OCI-LY7 (cell line): ENCODE data around the gene IRF7. TPM values are rescaled to one million over a fixed set of nuclear protein-coding genes. Genes with fewer than 3 reads are reported as not detected.
A peak's percentile ranks its signal among the peaks of the same experiment; 100 is the strongest.

Experiments
- BruUV-seq: library from RNA; stranded (reverse); fragments of 400-500 nt; replicated peaks from 2 replicates; lab custom pipeline; 2021; lab: Mats Ljungman, UMichigan
- CTCF ChIA-PET: fragments of 300-600 bp; sonication (Branson Sonifier 250); formaldehyde crosslinking; loops from one replicate; lab custom pipeline; 2022; ENCODE audit warnings: antibody characterized with exemption; ENCODE audit not compliant: unreplicated experiment; lab: Charles Lee
- POLR2A ChIA-PET: fragments of 300-600 bp; sonication (Branson Sonifier 250); formaldehyde crosslinking; loops from one replicate; lab custom pipeline; 2022; ENCODE audit warnings: antibody characterized with exemption; lab: Charles Lee
- DNase-seq: peaks from one replicate; pipeline ENCODE4 v3.0.0-alpha.2; 2015; ENCODE audit warnings: low spot score
- H2AFZ ChIP-seq: fragments of 200-600 bp; sonication (generic), shearing (Covaris generic); 2 replicates; pipeline ENCODE4 v1.6.1; 2014; ENCODE audit warnings: mild to moderate bottlenecking, antibody characterized with exemption, low read length, moderate library complexity
- H3K27ac ChIP-seq: fragments of 200-600 bp; sonication (generic); 2 replicates; pipeline ENCODE4 v1.5.1; 2014; ENCODE audit warnings: mixed run types, low read depth, mild to moderate bottlenecking, moderate library complexity, low read length, inconsistent platforms; ENCODE audit not compliant: poor library complexity, severe bottlenecking
- H3K36me3 ChIP-seq: fragments of 200-600 bp; sonication (generic); 2 replicates; pipeline ENCODE4 v1.6.1; 2014; ENCODE audit warnings: mild to moderate bottlenecking, antibody characterized with exemption, low read length, moderate library complexity, mixed read lengths; ENCODE audit not compliant: insufficient read depth
- H3K4me1 ChIP-seq: fragments of 200-600 bp; sonication (generic); 2 replicates; pipeline ENCODE4 v1.5.1; 2014; ENCODE audit warnings: mild to moderate bottlenecking, low read length; ENCODE audit not compliant: insufficient read depth, poor library complexity, severe bottlenecking
- H3K4me2 ChIP-seq: fragments of 200-600 bp; sonication (generic); 2 replicates; pipeline ENCODE4 v1.6.1; 2014; ENCODE audit warnings: mild to moderate bottlenecking, low read length
- H3K4me3 ChIP-seq: fragments of 200-600 bp; sonication (generic); 2 replicates; pipeline ENCODE4 v1.5.1; 2014; ENCODE audit warnings: mild to moderate bottlenecking, low read depth, low read length; ENCODE audit not compliant: poor library complexity, severe bottlenecking
- H3K79me2 ChIP-seq: fragments of 200-600 bp; sonication (generic); 2 replicates; pipeline ENCODE4 v1.6.1; 2016; ENCODE audit warnings: low read depth, mild to moderate bottlenecking, low read length, moderate library complexity, mixed read lengths; ENCODE audit not compliant: insufficient read depth
- H3K9me2 ChIP-seq: fragments of 200-600 bp; sonication (generic); 2 replicates; pipeline ENCODE4 v1.6.1; 2016; ENCODE audit warnings: mild to moderate bottlenecking, low read length, mixed read lengths; ENCODE audit not compliant: insufficient read depth
- H3K9me3 ChIP-seq: fragments of 200-600 bp; sonication (generic); 2 replicates; pipeline ENCODE4 v1.6.1; 2014; ENCODE audit warnings: mild to moderate bottlenecking, mixed run types, low read length, mixed read lengths
- H4K20me1 ChIP-seq: fragments of 200-600 bp; sonication (generic); 2 replicates; pipeline ENCODE4 v1.6.1; 2014; ENCODE audit warnings: mild to moderate bottlenecking, antibody characterized with exemption, low read length, moderate library complexity, mixed read lengths; ENCODE audit not compliant: insufficient read depth
- EZH2phosphoT487 ChIP-seq: fragments of 200-600 bp; sonication (generic); IDR thresholded peaks from 2 replicates; pipeline ENCODE4 v1.6.1; 2018; ENCODE audit warnings: low read depth, borderline replicate concordance, mild to moderate bottlenecking, mixed run types, antibody characterized with exemption, low read length, moderate library complexity, mixed read lengths
- intact Hi-C: fragments of 100-400 bp; cut with micrococcal nuclease; formaldehyde crosslinking; loops from one replicate; pipeline ENCODE4 v1.10.0; 2022; ENCODE audit not compliant: unreplicated experiment
- total RNA-seq, 2 experiments: library from RNA; depleted of rRNA in 1 of 2; stranded (reverse); fragments of >200 nt in 1 of 2; shearing (Covaris generic) in 1 of 2; gene quantifications; 2 replicates each; pipeline ENCODE4 v1.2.3, GENCODE V29; 2014 to 2022
- TF ChIP-seq, protein P1 (sequence below): fragments of 200-600 bp; sonication (generic); conservative IDR thresholded peaks from 2 replicates; pipeline ENCODE4 v1.5.1; 2014; ENCODE audit warnings: mild to moderate bottlenecking, antibody characterized with exemption, low read length, moderate library complexity, mixed read lengths

IRF7 gene
- total RNA-seq, 2 experiments from 2014 or later: 15.8 to 18.7 TPM

DNA sequence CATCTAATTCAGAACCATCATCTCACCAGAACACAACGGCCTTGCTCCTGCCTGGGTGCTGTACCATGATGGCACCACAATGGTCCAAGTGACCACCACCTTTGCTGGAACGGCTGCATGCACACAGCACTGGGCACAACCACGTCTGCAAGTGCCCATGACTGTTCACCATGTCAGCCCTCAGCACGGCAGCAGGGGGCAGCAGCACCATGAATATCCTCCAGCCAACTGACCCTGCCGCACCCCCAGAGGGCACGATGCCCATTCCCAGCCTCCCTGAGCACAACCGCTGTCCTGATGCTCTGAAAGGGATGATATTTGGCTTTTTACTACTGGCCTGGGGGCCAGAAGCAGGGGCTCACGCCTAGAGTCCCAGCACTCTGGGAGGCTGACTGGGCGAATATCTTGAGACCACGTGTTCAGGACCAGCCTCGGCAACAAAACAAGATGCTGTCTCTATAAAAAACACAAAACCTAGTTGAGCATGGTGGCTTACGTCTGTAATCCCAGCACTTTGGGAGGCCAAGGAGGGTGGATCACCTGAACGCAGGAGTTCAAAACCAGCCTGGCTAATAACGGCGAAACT, 47.0 kb upstream of the IRF7 start:
- Histone ChIP-seq H3K27ac (no peak overlapping the region), H3K79me2 (no peaks in the 10 kb centered on the region), H4K20me1 (no peaks in the 10 kb centered on the region), H2AFZ (no peak overlapping the region), H3K9me3 (no peaks in the 10 kb centered on the region), H3K36me3 (peaks cover 67% of the 10 kb centered on the region), H3K9me2 (no peaks in the 10 kb centered on the region), H3K4me3 (no peak overlapping the region), H3K4me2 (no peak overlapping the region), H3K4me1 (peaks cover 9% of the 10 kb centered on the region)
- peak; percentile 53 for DNase-seq
- intact Hi-C loops: loop anchor here (1.0 kb wide), 1 partner anchor 61 kb away; no protein-coding TSS in a partner anchor
- TF ChIP-seq, protein P1, sequence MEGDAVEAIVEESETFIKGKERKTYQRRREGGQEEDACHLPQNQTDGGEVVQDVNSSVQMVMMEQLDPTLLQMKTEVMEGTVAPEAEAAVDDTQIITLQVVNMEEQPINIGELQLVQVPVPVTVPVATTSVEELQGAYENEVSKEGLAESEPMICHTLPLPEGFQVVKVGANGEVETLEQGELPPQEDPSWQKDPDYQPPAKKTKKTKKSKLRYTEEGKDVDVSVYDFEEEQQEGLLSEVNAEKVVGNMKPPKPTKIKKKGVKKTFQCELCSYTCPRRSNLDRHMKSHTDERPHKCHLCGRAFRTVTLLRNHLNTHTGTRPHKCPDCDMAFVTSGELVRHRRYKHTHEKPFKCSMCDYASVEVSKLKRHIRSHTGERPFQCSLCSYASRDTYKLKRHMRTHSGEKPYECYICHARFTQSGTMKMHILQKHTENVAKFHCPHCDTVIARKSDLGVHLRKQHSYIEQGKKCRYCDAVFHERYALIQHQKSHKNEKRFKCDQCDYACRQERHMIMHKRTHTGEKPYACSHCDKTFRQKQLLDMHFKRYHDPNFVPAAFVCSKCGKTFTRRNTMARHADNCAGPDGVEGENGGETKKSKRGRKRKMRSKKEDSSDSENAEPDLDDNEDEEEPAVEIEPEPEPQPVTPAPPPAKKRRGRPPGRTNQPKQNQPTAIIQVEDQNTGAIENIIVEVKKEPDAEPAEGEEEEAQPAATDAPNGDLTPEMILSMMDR: peak; percentile 82
- TF ChIP-seq EZH2phosphoT487: no peak
- BruUV-seq: no TSS peak
- CTCF ChIA-PET: no interaction called here
- POLR2A ChIA-PET: no interaction called here

GRCh38 chr11:660681-661444, 45.1 kb upstream of the IRF7 start:
- Histone ChIP-seq H2AFZ (no peak overlapping the region), H3K79me2 (no peaks in the 10 kb centered on the region), H3K4me1 (peaks cover 9% of the 10 kb centered on the region), H3K9me3 (no peaks in the 10 kb centered on the region), H3K9me2 (no peaks in the 10 kb centered on the region), H3K4me2 (no peak overlapping the region), H3K27ac (no peak overlapping the region), H3K36me3 (peaks cover 61% of the 10 kb centered on the region; the same call in 1 of the 2 replicates), H4K20me1 (no peaks in the 10 kb centered on the region), H3K4me3 (no peak overlapping the region)
- intact Hi-C loops: no loop called here
- CTCF ChIA-PET: interaction anchor here (0.5 kb wide), 1 partner anchor 116 kb away, joined by 3 read pairs; no protein-coding TSS in a partner anchor
- no peak for DNase-seq
- no peak for TF ChIP-seq EZH2phosphoT487
- TF ChIP-seq, protein P1: no peak
- no TSS peak for BruUV-seq
- POLR2A ChIA-PET: no interaction called here

GRCh38 chr11:660281-660680, 44.5 kb upstream of the IRF7 start:
- ChIA-PET POLR2A (no interaction called here), CTCF (interaction anchor here (0.5 kb wide), 1 partner anchor 116 kb away, joined by 3 read pairs; no protein-coding TSS in a partner anchor)
- no peak overlapping the region for H2AFZ ChIP-seq
- H3K9me3 ChIP-seq: no peaks in the 10 kb centered on the region
- TF ChIP-seq, protein P1: no peak
- no peak for TF ChIP-seq EZH2phosphoT487
- no TSS peak for BruUV-seq
- no peak overlapping the region for H3K4me2 ChIP-seq
- no peak overlapping the region for H3K27ac ChIP-seq
- intact Hi-C loops: no loop called here
- no peaks in the 10 kb centered on the region for H3K79me2 ChIP-seq
- H3K4me1 ChIP-seq: peaks cover 9% of the 10 kb centered on the region
- H4K20me1 ChIP-seq: no peaks in the 10 kb centered on the region
- no peak overlapping the region for H3K4me3 ChIP-seq
- no peak for DNase-seq
- peaks cover 58% of the 10 kb centered on the region; the same call in 1 of the 2 replicates for H3K36me3 ChIP-seq
- H3K9me2 ChIP-seq: no peaks in the 10 kb centered on the region
